Measurements from ENCODE around the gene PLEKHA7. TPM values are rescaled to one million over a fixed set of nuclear protein-coding genes. Genes with fewer than 3 reads are reported as not detected.
A peak's percentile ranks its signal among the peaks of the same experiment; 100 is the strongest.
"Not testable (repeated sequence)": the region's sequence is repeated elsewhere in the genome, so short reads cannot be mapped to it uniquely, and the experiment has no call there.

Gene PLEKHA7
- total RNA-seq, 1 experiment from 2014 or later = not detected

DNA sequence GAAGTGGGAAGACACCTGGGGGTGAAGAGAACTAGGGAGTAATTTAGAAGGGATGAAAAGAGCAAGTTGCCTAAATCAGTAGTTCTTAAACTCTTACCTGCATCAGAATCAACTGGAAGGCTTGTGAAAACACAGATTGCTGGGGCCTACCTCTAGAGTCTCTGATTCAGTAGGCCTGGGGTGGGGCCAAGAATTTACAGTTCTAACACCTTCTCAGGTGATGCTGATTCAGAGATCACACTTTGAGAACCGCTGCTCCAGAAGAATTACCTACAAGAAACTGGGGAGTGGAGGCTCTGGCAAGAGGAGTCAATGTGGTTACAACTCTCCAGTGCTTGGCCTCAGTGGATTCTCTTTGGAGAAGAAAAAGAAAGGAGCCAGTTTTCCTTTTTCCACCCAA lies 147.1 kb downstream of the PLEKHA7 start:
- Histone ChIP-seq H3K36me3 (no peaks in the 10 kb centered on the region), H3K27me3 (0 out of 2 replicates have a peak, but pooled peaks cover 8% of the 10 kb centered on the region), H3K4me3 (no peak overlapping the region)

DNA sequence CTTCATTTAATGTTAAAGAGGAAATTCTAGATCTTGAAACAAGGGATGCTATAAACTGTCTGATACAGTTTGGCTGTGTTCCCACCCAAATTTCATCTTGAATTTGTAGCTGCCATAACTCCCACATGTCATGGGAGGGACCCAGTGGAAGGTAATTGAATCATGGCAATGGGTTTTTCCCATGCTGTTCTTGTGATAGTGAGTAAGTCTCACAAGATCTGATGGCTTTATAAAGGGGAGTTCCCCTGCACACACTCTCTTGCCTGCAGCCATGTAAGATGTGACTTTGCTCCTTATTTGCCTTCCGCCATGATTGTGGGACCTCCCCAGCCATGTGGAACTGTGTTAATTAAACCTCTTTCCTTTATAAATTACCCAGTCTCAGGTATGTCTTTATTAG lies 149.8 kb downstream of the PLEKHA7 start:
- H3K36me3 ChIP-seq; H3K9me3 ChIP-seq (replicated peaks); H3K4me3 ChIP-seq; H3K4me1 ChIP-seq; H3K27ac ChIP-seq; H3K27me3 ChIP-seq; DNase-seq: not testable (repeated sequence)

More for the DNA sequence above, 147.1 kb downstream of the PLEKHA7 start:
- Histone ChIP-seq H3K4me1 (no peaks in the 10 kb centered on the region), H3K9me3 (replicated peaks) (no peaks in the 10 kb centered on the region), H3K27ac (no peak overlapping the region)
- no peak for DNase-seq

- DNase-seq = no peak
- Histone ChIP-seq H3K4me3 (no peak overlapping the region), H3K9me3 (replicated peaks) (no peaks in the 10 kb centered on the region), H3K27ac (no peak overlapping the region), H3K27me3 (no peaks in the 10 kb centered on the region), H3K36me3 (no peaks in the 10 kb centered on the region), H3K4me1 (no peaks in the 10 kb centered on the region)
Measured at GRCh38 chr11:16863389-16863788, 150.8 kb downstream of the PLEKHA7 start.

DNA sequence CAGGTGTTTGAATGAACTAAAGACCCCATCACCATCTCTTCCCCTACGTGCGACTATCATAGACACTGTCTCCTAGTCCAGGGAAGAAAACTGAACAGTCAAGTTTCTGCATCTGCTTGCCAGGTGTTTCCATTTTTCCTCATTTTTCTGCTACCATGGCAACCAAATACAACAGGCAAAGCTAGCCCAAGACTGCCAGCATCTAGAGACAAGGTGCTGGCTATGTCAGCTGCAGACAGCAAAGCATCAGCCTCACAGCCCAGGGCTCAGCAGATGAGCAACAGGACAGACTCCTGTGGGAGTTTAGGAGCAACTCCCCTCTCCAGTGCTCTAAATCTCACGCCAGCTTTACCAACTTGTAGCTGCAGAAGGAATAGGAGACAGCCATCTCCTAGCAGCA lies 151.5 kb downstream of the PLEKHA7 start:
- Histone ChIP-seq H3K4me3 (no peak overlapping the region), H3K27me3 (no peaks in the 10 kb centered on the region), H3K27ac (no peak overlapping the region), H3K36me3 (no peaks in the 10 kb centered on the region), H3K9me3 (replicated peaks) (no peaks in the 10 kb centered on the region), H3K4me1 (no peaks in the 10 kb centered on the region)
- no peak for DNase-seq

DNA sequence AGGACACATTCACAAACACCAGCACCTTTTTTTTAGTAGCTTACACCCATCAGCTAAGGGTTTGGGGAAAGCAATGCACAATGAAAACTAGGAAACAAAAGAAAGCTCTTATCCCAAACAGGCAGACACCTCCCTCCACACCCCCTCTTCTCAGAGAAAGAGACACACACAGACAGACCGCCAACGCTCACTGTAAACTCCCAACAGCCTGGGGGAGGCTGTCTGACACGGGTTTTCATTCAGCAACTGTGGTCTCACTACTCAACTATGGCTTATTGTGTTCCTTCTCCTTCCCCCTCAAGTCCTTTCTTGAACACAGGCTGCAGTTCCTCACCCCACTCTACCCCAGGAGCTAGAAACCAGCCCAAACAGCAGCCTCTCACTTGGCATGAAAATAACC lies 152.4 kb downstream of the PLEKHA7 start:
- Histone ChIP-seq H3K27ac (no peak overlapping the region), H3K36me3 (no peaks in the 10 kb centered on the region), H3K4me1 (no peaks in the 10 kb centered on the region), H3K4me3 (no peak overlapping the region), H3K9me3 (replicated peaks) (no peaks in the 10 kb centered on the region), H3K27me3 (no peaks in the 10 kb centered on the region)
- no peak for DNase-seq

DNA sequence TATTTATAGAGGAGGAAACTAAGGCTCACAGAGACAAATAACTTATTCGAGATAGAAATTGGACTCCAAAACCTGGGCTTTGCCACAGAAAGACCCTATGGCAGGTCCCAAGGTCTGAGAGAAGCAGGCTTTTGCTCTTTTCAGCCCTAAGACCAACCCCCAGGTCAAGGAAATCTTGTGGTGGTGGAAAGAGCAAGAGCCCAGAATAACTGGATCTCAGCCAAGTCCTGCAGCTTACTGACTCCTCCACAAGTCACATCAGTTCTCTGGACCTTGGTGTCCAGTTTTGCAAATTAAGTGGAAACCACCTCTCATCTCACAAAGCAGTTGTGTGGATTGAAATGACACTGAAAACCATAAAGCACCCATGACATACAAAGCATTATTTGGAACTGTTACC lies 153.6 kb downstream of the PLEKHA7 start:
- DNase-seq = peak in 1 of 2 experiments; percentile 12
- Histone ChIP-seq H3K27ac (no peak overlapping the region), H3K36me3 (no peaks in the 10 kb centered on the region), H3K9me3 (replicated peaks) (no peaks in the 10 kb centered on the region), H3K4me1 (no peaks in the 10 kb centered on the region; the same call in 1 of the 2 replicates), H3K27me3 (no peaks in the 10 kb centered on the region), H3K4me3 (no peak overlapping the region)

- no peak overlapping the region for H3K4me3 ChIP-seq
- no peak for DNase-seq
- no peaks in the 10 kb centered on the region for H3K36me3 ChIP-seq
- no peaks in the 10 kb centered on the region; the same call in 1 of the 2 replicates for H3K4me1 ChIP-seq
- H3K27me3 ChIP-seq = peaks cover 8% of the 10 kb centered on the region; the same call in 1 of the 2 replicates
- H3K9me3 ChIP-seq (replicated peaks) = no peaks in the 10 kb centered on the region
- no peak overlapping the region for H3K27ac ChIP-seq
Measured at GRCh38 chr11:16859651-16860050, 154.6 kb downstream of the PLEKHA7 start.

GRCh38 chr11:16857186-16857585 lies 157.0 kb downstream of the PLEKHA7 start:
- no peak for DNase-seq
- Histone ChIP-seq H3K4me3 (no peak overlapping the region), H3K27me3 (peaks cover 18% of the 10 kb centered on the region; the same call in 1 of the 2 replicates), H3K27ac (no peak overlapping the region), H3K36me3 (no peaks in the 10 kb centered on the region), H3K4me1 (no peaks in the 10 kb centered on the region; the same call in 1 of the 2 replicates), H3K9me3 (replicated peaks) (no peaks in the 10 kb centered on the region)

DNA sequence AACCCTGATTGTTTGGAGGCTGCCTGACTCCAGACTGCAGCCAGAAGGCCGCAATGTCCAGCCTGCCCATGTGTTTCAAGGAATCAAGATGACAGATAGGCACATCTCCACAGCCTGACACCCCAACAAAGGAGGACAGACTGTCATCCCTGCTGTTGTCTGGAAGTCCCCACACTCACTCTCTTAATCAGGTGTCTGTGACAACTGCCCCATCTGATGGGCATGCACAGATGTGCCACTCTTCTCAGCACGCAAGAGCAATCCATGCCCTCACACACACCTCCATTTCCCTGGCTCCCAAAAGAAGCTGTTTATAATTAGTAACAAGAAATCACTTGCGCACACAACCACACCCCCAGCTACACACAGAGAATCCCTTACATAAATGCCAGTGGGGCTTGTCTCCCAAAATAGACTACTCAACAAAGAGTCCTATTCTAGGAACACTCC lies 158.2 kb downstream of the PLEKHA7 start:
- Histone ChIP-seq H3K4me1 (no peaks in the 10 kb centered on the region; the same call in 1 of the 2 replicates), H3K27me3 (peaks cover 18% of the 10 kb centered on the region), H3K36me3 (no peaks in the 10 kb centered on the region), H3K9me3 (replicated peaks) (no peaks in the 10 kb centered on the region), H3K4me3 (no peak overlapping the region), H3K27ac (no peak overlapping the region)
- no peak for DNase-seq

DNA sequence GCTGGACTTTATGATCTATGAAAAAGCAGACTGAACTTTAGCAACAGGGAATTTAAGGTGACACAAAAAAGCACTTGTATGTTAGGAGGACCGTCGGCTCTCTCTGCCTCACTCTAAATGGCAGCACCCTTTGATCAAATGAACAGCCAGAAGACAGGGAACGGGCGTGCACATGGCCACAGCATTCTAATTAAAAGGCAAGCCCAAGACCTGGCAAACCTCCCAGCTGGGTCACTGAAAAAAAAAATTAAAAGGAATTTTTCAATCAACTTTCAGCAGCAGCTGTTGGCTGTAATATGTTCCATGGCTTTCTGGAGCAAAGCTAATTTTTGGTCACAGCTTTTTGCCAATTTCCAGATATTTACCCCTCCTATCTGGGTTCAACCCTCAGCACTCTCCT lies 159.2 kb downstream of the PLEKHA7 start:
- no peaks in the 10 kb centered on the region for H3K36me3 ChIP-seq
- no peaks in the 10 kb centered on the region; the same call in 1 of the 2 replicates for H3K4me1 ChIP-seq
- H3K4me3 ChIP-seq = no peak overlapping the region
- no peaks in the 10 kb centered on the region for H3K9me3 ChIP-seq (replicated peaks)
- DNase-seq = no peak
- H3K27me3 ChIP-seq = peaks cover 18% of the 10 kb centered on the region
- H3K27ac ChIP-seq = no peak overlapping the region

DNA sequence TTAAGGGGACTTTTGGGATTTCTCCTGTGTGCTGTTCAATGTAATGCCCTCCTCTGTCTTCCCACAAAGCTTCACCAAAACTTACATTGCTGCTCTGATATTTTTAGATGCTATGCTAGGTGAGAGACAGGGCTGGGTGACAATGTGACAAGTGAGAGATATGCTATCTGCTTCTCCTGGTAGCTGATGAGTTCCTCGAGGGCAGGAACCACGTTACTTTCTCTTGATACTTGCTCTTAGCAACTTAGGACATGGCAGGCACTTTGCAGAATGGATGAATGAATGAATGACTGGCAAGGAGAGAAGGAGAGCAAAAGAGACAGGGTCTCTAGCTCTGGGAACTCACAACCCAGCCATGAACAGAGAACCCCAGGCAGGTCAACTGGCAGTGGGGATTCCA lies 160.4 kb downstream of the PLEKHA7 start:
- DNase-seq = no peak
- no peaks in the 10 kb centered on the region; the same call in 1 of the 2 replicates for H3K4me1 ChIP-seq
- H3K27me3 ChIP-seq = peaks cover 18% of the 10 kb centered on the region
- H3K4me3 ChIP-seq = no peak overlapping the region
- H3K36me3 ChIP-seq = no peaks in the 10 kb centered on the region
- H3K9me3 ChIP-seq (replicated peaks) = no peaks in the 10 kb centered on the region
- no peak overlapping the region for H3K27ac ChIP-seq

DNA sequence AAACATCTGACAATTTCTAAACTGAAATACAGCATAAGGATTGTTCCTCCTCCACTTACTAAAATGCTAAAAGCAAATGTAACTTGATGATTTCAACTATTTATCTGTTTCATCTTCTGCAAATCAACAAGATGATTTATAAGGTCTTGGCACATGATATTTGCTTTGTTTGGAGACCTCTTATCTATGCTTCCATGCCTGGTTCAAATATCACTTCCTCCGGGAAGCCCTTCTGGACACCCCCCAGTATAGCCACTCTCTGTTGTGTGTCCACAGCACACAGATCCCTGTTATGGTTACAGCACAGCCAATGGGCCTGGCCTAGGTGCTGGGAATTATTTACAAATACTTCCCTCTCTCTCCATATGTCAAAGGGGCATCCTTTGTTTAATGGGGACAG lies 160.9 kb downstream of the PLEKHA7 start:
- no peaks in the 10 kb centered on the region; the same call in 1 of the 2 replicates for H3K4me1 ChIP-seq
- H3K36me3 ChIP-seq = no peaks in the 10 kb centered on the region
- no peak overlapping the region for H3K4me3 ChIP-seq
- no peaks in the 10 kb centered on the region for H3K9me3 ChIP-seq (replicated peaks)
- peaks cover 18% of the 10 kb centered on the region for H3K27me3 ChIP-seq
- no peak overlapping the region for H3K27ac ChIP-seq
- no peak for DNase-seq

- no peak for DNase-seq
- no peak overlapping the region for H3K27ac ChIP-seq
- H3K36me3 ChIP-seq = no peaks in the 10 kb centered on the region
- H3K9me3 ChIP-seq (replicated peaks) = no peaks in the 10 kb centered on the region
- H3K4me3 ChIP-seq = no peak overlapping the region
- H3K4me1 ChIP-seq = no peaks in the 10 kb centered on the region
- no peaks in the 10 kb centered on the region for H3K27me3 ChIP-seq
Measured at GRCh38 chr11:16846305-16846704, 167.9 kb downstream of the PLEKHA7 start.

DNA sequence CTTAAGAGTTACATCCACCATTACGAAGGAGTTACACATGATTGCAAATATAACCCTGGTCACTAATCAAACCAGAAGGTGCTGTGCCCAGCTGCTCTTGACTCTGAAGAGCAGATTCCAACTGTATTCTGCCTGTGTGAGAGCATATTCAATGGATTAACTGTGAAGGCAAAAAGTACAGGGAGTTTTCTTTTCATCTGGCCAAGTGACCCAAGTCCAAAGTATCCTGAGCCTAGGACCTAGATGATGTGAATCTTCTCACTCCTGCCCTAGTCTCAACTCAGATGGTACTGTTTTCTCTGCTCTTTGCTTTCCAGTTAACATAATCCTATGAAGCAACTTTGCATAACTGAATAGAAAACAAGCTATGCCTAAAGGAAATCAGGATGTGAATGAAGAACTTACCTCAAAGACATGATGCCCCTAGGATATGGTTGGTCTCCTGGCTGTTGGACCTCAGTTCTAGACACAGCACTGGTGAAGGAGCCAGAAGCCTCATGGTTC lies 169.9 kb downstream of the PLEKHA7 start:
- no peaks in the 10 kb centered on the region for H3K27me3 ChIP-seq
- no peaks in the 10 kb centered on the region for H3K36me3 ChIP-seq
- no peak overlapping the region for H3K27ac ChIP-seq
- H3K9me3 ChIP-seq (replicated peaks) = no peaks in the 10 kb centered on the region
- no peak for DNase-seq
- no peaks in the 10 kb centered on the region for H3K4me1 ChIP-seq
- H3K4me3 ChIP-seq = no peak overlapping the region

GRCh38 chr11:16843294-16843693 lies 170.9 kb downstream of the PLEKHA7 start:
- peak; percentile 17 to 54 for DNase-seq
- no peak overlapping the region for H3K27ac ChIP-seq
- H3K36me3 ChIP-seq = no peaks in the 10 kb centered on the region
- no peak overlapping the region for H3K4me3 ChIP-seq
- no peaks in the 10 kb centered on the region for H3K27me3 ChIP-seq
- no peaks in the 10 kb centered on the region for H3K4me1 ChIP-seq
- H3K9me3 ChIP-seq (replicated peaks) = no peaks in the 10 kb centered on the region

DNA sequence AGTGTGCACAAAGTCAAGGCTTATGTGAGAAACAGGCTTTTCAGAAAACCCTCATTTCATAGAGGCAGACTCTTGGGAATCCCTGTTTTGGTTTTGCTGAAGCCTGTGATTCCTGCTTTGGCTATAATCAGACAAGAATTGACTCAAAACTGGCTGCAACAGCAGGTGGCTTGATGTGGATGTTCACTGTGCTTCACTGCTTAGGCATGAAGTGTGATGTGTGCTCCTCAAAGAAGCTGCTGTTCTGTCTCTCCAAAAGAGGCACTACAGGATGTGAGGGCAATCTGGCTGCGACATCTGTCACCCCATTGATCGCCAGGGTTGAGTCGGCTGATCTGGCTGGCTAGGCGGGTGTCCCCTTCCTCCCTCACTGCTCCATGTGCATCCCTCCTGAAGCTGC lies 172.2 kb downstream of the PLEKHA7 start:
- no peak for DNase-seq
- Histone ChIP-seq H3K4me3 (no peak overlapping the region), H3K27me3 (no peaks in the 10 kb centered on the region; the same call in 1 of the 2 replicates), H3K36me3 (no peaks in the 10 kb centered on the region), H3K9me3 (replicated peaks) (no peaks in the 10 kb centered on the region), H3K4me1 (no peaks in the 10 kb centered on the region), H3K27ac (no peak overlapping the region)

All from SJCRH30 (cell line).